HG03342 (cell line): ENCODE measurements around the gene MERTK.
"Not testable (repeated sequence)": the region's sequence is repeated elsewhere in the genome, so short reads cannot be mapped to it uniquely, and the experiment has no call there.

Source experiments
- ATAC-seq: cut with Tn5 transposase; IDR thresholded peaks from one replicate; pipeline ENCODE4 v1.9.1; 2021; ENCODE audit warnings: mild to moderate bottlenecking, moderate library complexity; ENCODE audit not compliant: unreplicated experiment

MERTK gene

DNA sequence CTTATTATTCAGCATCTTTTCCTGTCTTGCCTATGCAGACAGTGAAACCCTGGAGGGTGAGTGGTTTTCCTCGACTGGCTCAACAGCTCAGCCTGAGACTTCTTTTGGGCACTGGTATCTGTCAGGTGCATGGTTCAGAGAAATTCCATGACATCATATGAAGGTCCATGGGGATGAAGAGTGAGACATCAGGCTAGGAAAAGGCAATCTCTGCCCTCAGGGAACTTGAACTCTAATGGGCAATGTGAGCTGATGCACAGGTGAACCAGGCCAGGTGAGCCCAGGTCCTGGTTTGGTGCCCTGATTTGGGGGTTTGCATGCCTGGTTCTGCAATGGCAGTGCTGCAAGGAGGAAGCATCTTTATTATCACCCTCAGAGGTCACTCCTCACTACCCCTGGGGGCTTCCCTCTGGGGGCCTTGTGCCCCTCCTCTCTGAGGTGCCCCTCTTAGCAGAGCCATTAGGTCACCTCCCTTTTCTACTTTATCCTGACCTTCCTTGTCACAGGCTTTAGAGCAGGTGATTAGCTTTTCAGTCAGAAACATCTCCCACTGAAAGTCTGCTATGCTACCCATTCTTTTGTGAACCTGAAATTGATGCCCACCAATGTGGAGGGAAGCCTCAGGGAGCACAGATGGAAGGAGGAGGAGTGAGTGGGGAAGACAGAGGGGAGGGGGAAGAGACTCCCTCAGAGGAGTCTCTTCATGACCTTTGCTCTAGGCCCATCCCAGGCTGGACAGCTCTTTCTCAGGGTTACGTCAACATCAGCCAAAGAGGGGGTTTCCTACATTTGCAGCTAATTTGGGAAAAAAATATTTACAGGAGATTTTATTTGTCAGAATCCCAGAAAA, 47.3 kb downstream of the MERTK start:
- ATAC-seq, result no peak

GRCh38 chr2:111946294-111947114, 48.1 kb downstream of the MERTK start:
- no peak for ATAC-seq

- ATAC-seq, result no peak
Observed at GRCh38 chr2:111947219-111947618, 48.8 kb downstream of the MERTK start.

DNA sequence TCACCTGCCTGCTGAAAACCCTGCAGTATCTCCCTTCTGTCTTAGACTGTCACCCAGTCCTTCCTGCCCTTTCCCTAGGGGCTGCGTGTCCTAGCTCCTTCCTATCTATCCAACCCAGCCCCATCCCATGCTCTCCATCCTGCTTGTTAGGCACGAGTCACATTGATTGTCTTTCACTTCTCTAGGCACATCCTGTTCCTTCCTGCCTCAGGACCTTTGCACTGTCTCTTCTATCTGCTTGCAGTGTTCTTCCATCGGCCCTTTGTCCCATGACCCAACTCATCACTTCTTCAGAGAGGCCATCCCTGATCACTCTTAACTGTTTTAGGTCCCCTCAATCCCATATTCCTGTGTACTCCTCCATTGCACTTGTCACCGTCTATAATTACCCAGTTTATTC, 50.4 kb downstream of the MERTK start:
- no peak for ATAC-seq

DNA sequence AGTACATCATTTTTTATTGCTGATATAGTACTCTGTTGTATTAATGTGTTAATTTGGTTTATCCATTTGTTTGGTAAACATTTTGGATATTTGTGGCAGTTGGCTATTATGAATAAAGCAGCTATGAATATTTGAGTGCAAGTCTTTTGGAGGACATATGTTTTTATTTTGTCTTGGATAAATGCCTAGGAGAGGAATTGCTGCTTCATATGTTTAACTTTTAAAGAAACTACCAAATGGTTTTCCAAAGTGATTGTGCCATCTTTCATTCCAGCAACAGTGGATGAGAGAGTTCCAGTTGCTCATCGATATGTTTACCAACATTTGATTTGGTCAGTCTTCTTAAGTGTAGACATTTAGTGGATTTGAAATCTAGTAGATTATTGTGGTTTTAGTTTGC, 51.8 kb downstream of the MERTK start:
- no peak for ATAC-seq

DNA sequence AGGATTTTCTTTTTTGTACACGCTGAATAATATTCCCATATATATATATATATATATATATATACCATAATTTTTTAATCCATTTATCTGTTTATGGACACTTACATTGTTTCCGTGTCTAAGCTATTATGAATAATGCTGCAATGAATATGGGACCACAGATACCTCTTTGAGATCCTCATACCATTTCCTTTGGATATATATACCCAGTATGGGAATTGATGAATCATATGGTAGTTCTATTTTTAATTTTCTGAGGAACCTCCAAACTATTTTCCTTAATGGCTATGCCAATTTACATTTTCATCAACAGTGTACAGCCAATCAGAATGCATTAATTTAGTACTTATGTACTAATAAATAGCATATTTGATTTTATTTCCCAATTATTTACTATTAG, 53.1 kb downstream of the MERTK start:
- no peak for ATAC-seq

- no peak for ATAC-seq
Observed at GRCh38 chr2:111952871-111953452, 54.6 kb downstream of the MERTK start.

- no peak for ATAC-seq
Observed at GRCh38 chr2:111954602-111955332, 56.4 kb downstream of the MERTK start.

DNA sequence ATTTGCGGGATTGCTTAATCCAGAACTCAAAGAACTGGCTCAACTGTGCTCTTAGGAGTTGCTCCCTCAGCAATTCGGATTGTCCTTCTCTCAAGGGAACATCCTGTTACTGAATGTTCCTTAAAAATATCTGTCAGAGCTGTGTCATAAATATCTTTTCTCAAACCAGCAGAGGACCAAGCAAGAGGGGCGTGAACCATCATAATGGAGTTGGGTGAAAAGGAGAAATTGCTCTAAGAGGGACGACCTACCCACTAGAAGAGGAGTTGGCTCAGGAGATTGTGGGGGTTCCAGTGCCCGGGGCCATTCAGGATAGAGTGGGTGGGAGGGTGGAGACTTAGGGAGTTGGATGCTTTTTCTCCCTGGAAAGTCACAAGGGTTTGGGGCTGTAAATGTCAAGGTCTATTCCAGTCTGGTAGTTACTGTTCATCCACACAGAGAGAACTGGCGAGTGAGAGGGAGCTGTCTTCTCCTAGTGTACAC, 59.5 kb downstream of the MERTK start:
- ATAC-seq, result no peak

DNA sequence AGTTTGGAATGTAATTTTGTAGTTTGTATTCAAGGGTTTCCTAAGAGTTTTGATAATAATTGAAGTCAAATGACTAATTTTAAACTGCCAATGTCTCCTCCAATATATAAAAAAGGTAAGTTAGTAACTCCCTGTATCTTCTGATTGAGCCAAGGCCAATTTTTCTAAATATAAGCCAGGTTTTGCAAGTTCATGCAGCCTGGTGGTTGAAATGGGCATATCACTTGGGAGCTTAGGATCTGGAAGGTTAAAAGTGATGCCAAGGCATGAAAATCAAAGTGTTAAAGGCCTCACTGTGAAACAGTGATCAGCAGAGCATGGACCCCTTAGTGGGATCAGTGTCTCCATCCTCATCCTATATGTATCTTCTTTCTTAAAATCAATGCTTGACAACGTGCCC, 60.5 kb downstream of the MERTK start:
- ATAC-seq, result no peak

GRCh38 chr2:111961663-111962062, 63.3 kb downstream of the MERTK start:
- no peak for ATAC-seq

DNA sequence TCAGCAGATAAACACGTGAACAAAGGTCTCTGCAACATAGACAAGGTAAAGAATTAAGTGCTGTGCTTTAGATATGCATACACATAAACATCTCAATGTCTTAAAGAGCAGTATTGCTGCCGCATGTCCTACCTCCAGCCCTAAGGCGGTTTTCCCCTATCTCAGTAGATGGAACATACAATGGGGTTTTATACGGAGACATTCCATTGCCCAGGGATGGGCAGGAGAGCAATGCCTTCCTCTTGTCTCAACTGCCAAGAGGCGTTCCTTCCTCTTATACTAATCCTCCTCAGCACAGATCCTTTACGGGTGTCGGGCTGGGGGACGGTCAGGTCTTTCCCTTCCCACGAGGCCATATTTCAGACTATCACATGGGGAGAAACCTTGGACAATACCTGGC, 64.7 kb downstream of the MERTK start:
- ATAC-seq, result not testable (repeated sequence)

GRCh38 chr2:111963508-111963907, 65.1 kb downstream of the MERTK start:
- ATAC-seq, result not testable (repeated sequence)

- ATAC-seq, result no peak
Observed at GRCh38 chr2:111965062-111965461, 66.7 kb downstream of the MERTK start.

DNA sequence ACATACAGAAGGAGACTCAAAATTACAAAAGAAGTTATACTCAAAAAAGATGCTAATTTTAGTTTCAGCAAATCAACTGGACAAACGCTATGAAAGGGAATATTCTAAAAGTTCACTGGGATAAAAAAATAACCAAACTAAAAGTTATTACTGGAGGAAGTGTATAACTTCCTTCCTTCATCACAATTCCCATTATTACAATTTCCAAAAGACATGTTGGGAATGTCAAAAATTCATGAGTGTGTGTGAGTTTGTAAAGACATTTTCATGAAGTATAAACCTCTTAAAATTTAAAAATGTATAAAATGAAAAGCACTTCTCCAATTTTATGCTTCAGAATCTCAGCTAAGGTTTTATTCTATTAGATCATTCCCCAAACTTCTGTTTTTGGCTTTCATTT, 67.8 kb downstream of the MERTK start:
- ATAC-seq, result no peak

DNA sequence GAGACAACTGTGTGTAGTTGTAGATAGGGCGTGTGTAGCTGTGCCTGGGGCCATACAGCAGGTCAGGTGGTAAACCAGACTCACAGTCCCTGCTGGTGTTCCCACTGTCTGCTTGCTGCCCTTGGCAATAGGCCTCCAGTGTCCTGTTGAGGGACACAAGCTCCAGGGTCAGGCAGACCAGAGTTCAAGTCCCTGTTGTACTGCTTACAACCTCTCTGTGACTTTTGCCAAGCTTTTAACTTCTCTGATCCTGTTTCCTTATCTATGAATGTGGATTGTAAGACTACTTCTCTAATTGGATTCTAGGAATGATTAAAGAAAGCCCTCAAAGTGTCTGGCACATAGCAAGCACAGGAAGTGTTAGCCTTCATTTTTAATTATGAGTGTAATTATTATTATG, 68.6 kb downstream of the MERTK start:
- ATAC-seq, result no peak

- ATAC-seq, result no peak
Observed at GRCh38 chr2:111970453-111970852, 72.0 kb downstream of the MERTK start.

DNA sequence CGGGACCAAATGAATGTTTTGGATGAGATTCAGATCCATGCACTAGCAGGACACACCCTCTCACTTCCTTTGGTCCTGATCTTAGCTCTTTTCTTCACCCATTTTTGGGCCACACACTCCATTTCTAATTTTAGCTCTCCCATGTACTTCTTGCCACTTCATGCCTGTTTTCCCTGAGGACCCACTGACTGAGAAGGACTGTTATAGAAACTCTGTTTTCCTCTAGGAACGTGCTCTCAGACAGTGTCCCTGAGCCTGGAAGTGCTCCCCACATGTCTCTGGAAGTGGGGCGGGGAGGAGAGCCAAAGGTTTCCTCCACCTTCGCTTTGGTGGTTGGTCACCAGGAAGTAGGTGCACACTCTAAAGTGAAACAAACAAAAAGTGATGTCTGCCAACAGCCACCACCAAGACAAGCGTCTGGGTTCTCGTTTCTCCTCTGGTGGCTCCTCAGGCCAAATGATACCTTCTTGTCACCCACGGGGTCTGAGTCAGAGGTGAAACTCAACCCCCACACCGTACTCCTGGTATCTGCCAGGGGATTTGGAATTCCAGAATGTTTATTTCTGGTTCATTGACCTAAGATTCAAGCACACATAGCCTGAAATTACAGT, 74.7 kb downstream of the MERTK start:
- no peak for ATAC-seq

DNA sequence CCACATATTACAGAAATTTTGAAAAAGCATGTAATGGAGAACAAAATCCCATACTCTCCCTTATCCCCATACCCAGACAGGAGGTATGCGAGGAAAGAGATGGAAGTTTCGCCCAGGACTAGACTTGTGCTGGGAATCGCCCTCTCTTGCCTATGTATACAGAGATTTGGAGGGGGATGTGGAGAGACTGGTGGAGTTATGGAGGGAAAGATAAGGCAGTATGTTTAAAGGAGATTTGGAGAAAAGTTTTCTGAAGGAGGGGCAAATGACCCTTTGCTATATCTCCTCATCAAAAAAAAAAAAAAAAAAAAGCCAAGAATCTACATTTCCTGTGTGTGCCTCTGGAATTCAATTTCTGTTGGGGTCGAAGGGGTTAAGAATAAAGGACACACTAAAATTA, 75.3 kb downstream of the MERTK start:
- ATAC-seq, result no peak

- ATAC-seq, result no peak
Observed at GRCh38 chr2:111975053-111975552, 76.7 kb downstream of the MERTK start.
